Testis (tissue), 2 donors: ENCODE results near the gene PKP2.

Experiments used
- POLR2A ChIP-seq: fragments of 450-650 bp; IDR thresholded peaks from one replicate; pipeline ENCODE4 v1.6.1; 2017; ENCODE audit warnings: antibody characterized with exemption, mild to moderate bottlenecking, moderate library complexity
- TF ChIP-seq, protein P1 (sequence below), 3 experiments: fragments of 450-650 bp in 2 of 3; fragments of 200-600 bp in 1 of 3; sonication (generic) in 1 of 3; IDR thresholded peaks; one replicate each; pipeline ENCODE4 v1.5.1; 2016 to 2019; ENCODE audit warnings: antibody characterized with exemption in 3 of 3, mild to moderate bottlenecking in 2 of 3, moderate library complexity in 1 of 3

GRCh38 chr12:32895688-32896431 lies 717 bp downstream of the PKP2 start:
- TF ChIP-seq, protein P1, sequence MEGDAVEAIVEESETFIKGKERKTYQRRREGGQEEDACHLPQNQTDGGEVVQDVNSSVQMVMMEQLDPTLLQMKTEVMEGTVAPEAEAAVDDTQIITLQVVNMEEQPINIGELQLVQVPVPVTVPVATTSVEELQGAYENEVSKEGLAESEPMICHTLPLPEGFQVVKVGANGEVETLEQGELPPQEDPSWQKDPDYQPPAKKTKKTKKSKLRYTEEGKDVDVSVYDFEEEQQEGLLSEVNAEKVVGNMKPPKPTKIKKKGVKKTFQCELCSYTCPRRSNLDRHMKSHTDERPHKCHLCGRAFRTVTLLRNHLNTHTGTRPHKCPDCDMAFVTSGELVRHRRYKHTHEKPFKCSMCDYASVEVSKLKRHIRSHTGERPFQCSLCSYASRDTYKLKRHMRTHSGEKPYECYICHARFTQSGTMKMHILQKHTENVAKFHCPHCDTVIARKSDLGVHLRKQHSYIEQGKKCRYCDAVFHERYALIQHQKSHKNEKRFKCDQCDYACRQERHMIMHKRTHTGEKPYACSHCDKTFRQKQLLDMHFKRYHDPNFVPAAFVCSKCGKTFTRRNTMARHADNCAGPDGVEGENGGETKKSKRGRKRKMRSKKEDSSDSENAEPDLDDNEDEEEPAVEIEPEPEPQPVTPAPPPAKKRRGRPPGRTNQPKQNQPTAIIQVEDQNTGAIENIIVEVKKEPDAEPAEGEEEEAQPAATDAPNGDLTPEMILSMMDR (IDR thresholded peaks at IDR 0.05): no peak
- TF ChIP-seq POLR2A: no peak
